Measurements from ENCODE around the gene TSR1.

DNA sequence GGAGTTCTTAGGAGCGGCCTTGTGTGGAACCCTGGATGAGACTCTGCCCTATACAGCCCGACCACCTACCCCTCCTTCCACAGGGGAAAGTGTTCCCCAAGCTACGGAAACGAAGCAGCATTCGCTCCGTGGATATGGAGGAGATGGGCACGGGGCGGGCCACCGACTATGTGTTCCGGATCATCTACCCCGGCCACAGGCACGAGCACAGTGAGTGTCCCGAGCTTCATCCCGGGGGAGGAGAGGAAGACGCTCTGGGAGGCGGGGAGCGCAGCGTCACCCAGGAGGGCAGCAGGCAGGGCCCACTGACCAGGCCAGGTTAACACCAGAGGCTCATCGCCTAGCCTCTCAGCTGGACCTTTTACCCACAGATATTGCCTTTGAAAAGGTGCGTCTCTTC is 28.9 kb upstream of the TSR1 start:
- TF ChIP-seq, protein P1, sequence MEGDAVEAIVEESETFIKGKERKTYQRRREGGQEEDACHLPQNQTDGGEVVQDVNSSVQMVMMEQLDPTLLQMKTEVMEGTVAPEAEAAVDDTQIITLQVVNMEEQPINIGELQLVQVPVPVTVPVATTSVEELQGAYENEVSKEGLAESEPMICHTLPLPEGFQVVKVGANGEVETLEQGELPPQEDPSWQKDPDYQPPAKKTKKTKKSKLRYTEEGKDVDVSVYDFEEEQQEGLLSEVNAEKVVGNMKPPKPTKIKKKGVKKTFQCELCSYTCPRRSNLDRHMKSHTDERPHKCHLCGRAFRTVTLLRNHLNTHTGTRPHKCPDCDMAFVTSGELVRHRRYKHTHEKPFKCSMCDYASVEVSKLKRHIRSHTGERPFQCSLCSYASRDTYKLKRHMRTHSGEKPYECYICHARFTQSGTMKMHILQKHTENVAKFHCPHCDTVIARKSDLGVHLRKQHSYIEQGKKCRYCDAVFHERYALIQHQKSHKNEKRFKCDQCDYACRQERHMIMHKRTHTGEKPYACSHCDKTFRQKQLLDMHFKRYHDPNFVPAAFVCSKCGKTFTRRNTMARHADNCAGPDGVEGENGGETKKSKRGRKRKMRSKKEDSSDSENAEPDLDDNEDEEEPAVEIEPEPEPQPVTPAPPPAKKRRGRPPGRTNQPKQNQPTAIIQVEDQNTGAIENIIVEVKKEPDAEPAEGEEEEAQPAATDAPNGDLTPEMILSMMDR (IDR thresholded peaks at IDR 0.05) = no peak
- no peak for TF ChIP-seq POLR2A (IDR thresholded peaks at IDR 0.05)

Measured in adrenal gland (tissue), 5 donors.